Thoracic aorta (tissue), 2 donors: ENCODE data around the gene EEFSEC. TPM values are rescaled to one million over a fixed set of nuclear protein-coding genes. Genes with fewer than 3 reads are reported as not detected.

Experiments used
- ATAC-seq: fragments of 150-250 bp; one replicate; pipeline ENCODE4 v1.8.0; 2017; ENCODE audit warnings: low read depth; ENCODE audit not compliant: insufficient number of reproducible peaks, low FRiP score
- DNase-seq: peaks from one replicate; pipeline ENCODE4 v3.0.0-alpha.2; 2020; ENCODE audit warnings: low spot score
- H3K27ac ChIP-seq, 2 donors: fragments of 200-600 bp; sonication (generic); 1 replicate in 1 of 2; 2 replicates in 1 of 2; pipeline ENCODE4 v1.5.1; 2016; ENCODE audit warnings: mild to moderate bottlenecking in 2 of 2, moderate library complexity in 2 of 2
- H3K27me3 ChIP-seq: fragments of 200-600 bp; sonication (generic); replicated peaks from 2 replicates; pipeline ENCODE4 v1.6.0; 2016; ENCODE audit warnings: mild to moderate bottlenecking; ENCODE audit not compliant: insufficient read depth
- H3K36me3 ChIP-seq: fragments of 200-600 bp; sonication (generic); one replicate; pipeline ENCODE4 v1.5.1; 2016
- H3K4me1 ChIP-seq, 2 donors: fragments of 200-600 bp; sonication (generic); 1 replicate in 1 of 2; 2 replicates in 1 of 2; pipeline versions ENCODE4 v1.5.1 to v1.6.0; 2016; ENCODE audit warnings: low read depth in 2 of 2, mild to moderate bottlenecking in 1 of 2; ENCODE audit not compliant: control insufficient read depth in 1 of 2
- H3K4me3 ChIP-seq: fragments of 200-600 bp; sonication (generic); 2 replicates; pipeline ENCODE4 v1.5.1; 2016; ENCODE audit warnings: mild to moderate bottlenecking
- H3K9me3 ChIP-seq: fragments of 200-600 bp; sonication (generic); 2 replicates; pipeline ENCODE4 v1.5.1; 2016
- total RNA-seq, 2 donors: library from RNA; depleted of rRNA; stranded (reverse); fragments of >200 nt; gene quantifications; one replicate each; pipeline versions ENCODE4 v1.1.0 to v1.2.3, GENCODE V29; 2016
- TF ChIP-seq, protein P1 (sequence below): fragments of 200-600 bp; sonication (generic); IDR thresholded peaks from one replicate; pipeline ENCODE4 v1.5.1; 2019; ENCODE audit warnings: antibody characterized with exemption

EEFSEC gene
- total RNA-seq, 2 donors from 2014 or later = 16.1 to 17.5 TPM

DNA sequence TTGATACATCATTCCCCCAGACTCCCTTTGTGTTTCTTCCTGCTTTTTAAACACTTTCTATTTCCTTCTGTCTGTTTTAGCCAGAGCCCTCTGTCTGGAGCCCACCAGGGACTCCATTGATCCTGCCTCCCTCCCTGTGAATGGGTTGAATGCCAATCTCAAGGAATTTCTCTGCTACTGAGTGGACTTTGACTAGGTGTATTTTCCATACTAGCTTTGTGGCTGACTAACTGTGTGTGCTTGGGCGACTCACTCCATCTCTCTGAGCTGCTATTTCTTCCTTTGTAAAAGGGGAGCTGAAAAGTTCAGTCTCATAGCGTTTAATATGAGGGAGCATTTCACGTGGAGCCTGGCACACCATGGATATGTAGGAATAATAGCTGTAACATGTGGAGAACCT is 98.8 kb downstream of the EEFSEC start:
- Histone ChIP-seq H3K27me3 (no peaks in the 10 kb centered on the region), H3K9me3 (no peaks in the 10 kb centered on the region), H3K4me3 (no peak overlapping the region), H3K4me1 (no peaks in the 10 kb centered on the region), H3K36me3 (peaks cover 14% of the 10 kb centered on the region), H3K27ac (no peak overlapping the region)
- DNase-seq (no peak), ATAC-seq (no peak)
- TF ChIP-seq, protein P1, sequence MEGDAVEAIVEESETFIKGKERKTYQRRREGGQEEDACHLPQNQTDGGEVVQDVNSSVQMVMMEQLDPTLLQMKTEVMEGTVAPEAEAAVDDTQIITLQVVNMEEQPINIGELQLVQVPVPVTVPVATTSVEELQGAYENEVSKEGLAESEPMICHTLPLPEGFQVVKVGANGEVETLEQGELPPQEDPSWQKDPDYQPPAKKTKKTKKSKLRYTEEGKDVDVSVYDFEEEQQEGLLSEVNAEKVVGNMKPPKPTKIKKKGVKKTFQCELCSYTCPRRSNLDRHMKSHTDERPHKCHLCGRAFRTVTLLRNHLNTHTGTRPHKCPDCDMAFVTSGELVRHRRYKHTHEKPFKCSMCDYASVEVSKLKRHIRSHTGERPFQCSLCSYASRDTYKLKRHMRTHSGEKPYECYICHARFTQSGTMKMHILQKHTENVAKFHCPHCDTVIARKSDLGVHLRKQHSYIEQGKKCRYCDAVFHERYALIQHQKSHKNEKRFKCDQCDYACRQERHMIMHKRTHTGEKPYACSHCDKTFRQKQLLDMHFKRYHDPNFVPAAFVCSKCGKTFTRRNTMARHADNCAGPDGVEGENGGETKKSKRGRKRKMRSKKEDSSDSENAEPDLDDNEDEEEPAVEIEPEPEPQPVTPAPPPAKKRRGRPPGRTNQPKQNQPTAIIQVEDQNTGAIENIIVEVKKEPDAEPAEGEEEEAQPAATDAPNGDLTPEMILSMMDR = no peak

DNA sequence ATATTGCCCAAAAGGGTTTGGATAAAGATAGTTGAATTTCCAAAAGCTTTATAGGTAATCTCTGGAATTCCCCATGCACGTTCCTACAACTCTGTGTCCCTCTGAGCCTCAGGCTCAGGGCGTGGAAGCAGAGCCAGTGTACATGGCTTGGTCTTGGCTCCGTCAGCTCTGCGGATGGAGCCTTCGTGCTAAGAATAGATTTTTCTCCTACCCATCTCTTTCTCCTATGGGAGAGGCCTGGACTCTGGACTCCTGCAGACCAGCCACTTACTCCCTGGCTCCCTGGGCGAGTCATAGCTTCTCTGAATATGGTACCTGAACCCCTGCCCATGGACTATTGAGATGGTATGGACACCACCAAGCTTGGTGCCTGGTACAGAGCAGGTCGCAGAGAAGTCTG is 99.9 kb downstream of the EEFSEC start:
- H3K4me1 ChIP-seq = no peaks in the 10 kb centered on the region
- TF ChIP-seq, protein P1 = no peak

DNA sequence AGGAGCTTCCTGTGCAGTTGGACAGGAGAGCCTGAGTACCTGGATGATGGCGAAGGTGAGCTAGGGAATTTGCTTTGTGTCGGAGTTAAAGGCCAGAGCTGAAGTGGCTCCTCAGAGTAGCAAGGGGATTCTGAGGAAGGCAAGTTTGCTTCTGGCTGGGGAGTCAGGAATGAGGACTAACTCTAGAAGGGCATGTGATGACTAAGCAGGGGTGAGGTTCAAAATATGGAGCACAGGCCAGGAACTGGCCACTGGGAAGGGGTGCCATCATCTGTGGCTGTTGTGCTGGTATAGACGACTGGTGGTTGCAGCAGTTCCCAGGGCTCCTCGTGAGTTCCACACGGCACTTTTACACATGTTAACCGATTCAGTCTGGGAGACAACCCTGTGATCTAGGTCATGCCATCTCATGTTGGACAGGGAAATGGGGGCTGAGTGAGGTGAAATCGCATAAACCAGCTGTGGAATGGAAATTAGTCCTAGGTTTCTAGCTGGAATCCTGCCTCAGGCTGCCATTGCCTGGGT is 100.8 kb downstream of the EEFSEC start:
- TF ChIP-seq, protein P1 = no peak
- Histone ChIP-seq H3K27me3 (no peaks in the 10 kb centered on the region), H3K4me1 (no peaks in the 10 kb centered on the region), H3K36me3 (peaks cover 3% of the 10 kb centered on the region), H3K4me3 (no peak overlapping the region), H3K27ac (no peak overlapping the region), H3K9me3 (no peaks in the 10 kb centered on the region)
- DNase-seq (no peak), ATAC-seq (no peak)

More for the DNA sequence above, 99.9 kb downstream of the EEFSEC start:
- DNase-seq (no peak), ATAC-seq (no peak)
- H3K4me3 ChIP-seq = no peak overlapping the region
- H3K27me3 ChIP-seq = no peaks in the 10 kb centered on the region
- H3K27ac ChIP-seq = no peak overlapping the region
- H3K9me3 ChIP-seq = no peaks in the 10 kb centered on the region
- H3K36me3 ChIP-seq = peaks cover 4% of the 10 kb centered on the region

DNA sequence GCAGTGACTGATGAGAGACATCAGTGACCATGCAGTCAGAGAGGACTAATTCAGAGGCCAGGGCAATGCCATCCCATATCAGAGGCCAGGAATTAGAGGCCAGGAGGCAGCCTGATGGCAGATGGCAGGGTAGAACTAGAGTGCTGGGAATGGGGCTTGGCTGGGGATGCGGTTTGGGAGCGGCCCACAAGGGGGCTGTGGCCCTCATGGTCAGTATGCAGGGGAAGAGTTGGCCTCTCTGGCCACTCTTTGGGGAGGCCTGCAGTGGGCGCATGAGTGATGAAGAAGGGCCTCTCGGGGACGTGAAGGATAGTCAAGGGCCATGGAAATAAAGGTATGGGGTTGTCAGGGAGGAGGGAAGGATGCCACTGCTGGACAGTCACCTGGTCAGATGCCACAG is 101.7 kb downstream of the EEFSEC start:
- TF ChIP-seq, protein P1 = no peak
- Histone ChIP-seq H3K36me3 (peaks cover 3% of the 10 kb centered on the region), H3K27me3 (no peaks in the 10 kb centered on the region), H3K27ac (no peak overlapping the region), H3K4me1 (no peaks in the 10 kb centered on the region), H3K9me3 (peaks cover 6% of the 10 kb centered on the region), H3K4me3 (no peak overlapping the region)
- ATAC-seq = no peak
- DNase-seq = no peak

DNA sequence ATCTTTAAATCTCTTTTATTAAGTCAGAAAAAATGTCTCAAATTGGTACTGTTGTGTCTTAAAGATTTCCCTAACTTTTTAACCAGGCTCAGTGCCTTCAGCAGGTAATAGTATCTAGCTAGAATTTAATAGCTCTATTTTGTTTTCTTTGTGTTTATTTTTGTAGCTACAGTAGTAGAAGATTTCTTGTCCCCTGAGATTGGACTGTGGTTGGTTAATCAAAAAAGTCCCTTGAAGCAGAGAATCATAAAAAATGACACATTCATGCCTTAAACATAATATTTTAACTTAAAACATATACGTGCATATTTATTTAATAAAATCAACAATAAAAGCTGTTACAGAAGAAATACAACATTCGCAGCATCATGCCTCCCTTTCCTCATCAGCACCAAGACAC is 102.8 kb downstream of the EEFSEC start:
- Histone ChIP-seq H3K4me1 (no peaks in the 10 kb centered on the region), H3K27ac (no peak overlapping the region), H3K4me3 (no peak overlapping the region), H3K36me3 (peaks cover 3% of the 10 kb centered on the region), H3K27me3 (no peaks in the 10 kb centered on the region), H3K9me3 (peaks cover 11% of the 10 kb centered on the region)
- ATAC-seq (no peak), DNase-seq (no peak)
- TF ChIP-seq, protein P1 = no peak
